K562 (cell line): Measurements from ENCODE around the gene GMNN. TPM values are rescaled to one million over a fixed set of nuclear protein-coding genes. Genes with fewer than 3 reads are reported as not detected.

Experiments used
- CSDE1 ChIP-seq, 2 experiments: fragments of 450-650 bp; IDR thresholded peaks; 2 replicates each; pipeline ENCODE4 v1.6.1; 2016; ENCODE audit warnings: mild to moderate bottlenecking in 1 of 2
- JUN ChIP-seq, 2 experiments: sonication (generic) in 1 of 2; formaldehyde crosslinking in 1 of 2; IDR thresholded peaks; 2 replicates each; pipeline versions ENCODE4 v1.6.1 to v1.8.0; 2012 to 2022; ENCODE audit warnings: borderline replicate concordance in 2 of 2, mild to moderate bottlenecking in 2 of 2, improper control_type of control experiment in 1 of 2, low read depth in 1 of 2, low read length in 1 of 2, missing genetic modification reagents in 1 of 2
- MAFG ChIP-seq: fragments of 450-650 bp; conservative IDR thresholded peaks from 2 replicates; pipeline ENCODE4 v1.6.1; 2016; ENCODE audit warnings: missing genetic modification characterization, missing compliant biosample characterization
- NFRKB ChIP-seq: fragments of 450-650 bp; IDR thresholded peaks from 2 replicates; pipeline ENCODE4 v1.6.1; 2016; ENCODE audit warnings: low read depth
- PCBP1 ChIP-seq: fragments of 200-400 bp; formaldehyde crosslinking; IDR thresholded peaks from 2 replicates; pipeline ENCODE4 v1.6.1; 2018; ENCODE audit warnings: mild to moderate bottlenecking, low read depth, low read length; ENCODE audit not compliant: poor library complexity, severe bottlenecking
- PHB2 ChIP-seq: fragments of 450-650 bp; IDR thresholded peaks from 2 replicates; pipeline ENCODE4 v1.6.1; 2017; ENCODE audit warnings: low read depth
- ZFP30 ChIP-seq: fragments of 250-450 bp; sonication (Bioruptor Pico); IDR thresholded peaks from 2 replicates; pipeline ENCODE4 v1.8.0; 2022; ENCODE audit warnings: moderate library complexity, mild to moderate bottlenecking, inconsistent platforms, borderline replicate concordance
- ZNF232 ChIP-seq: sonication (generic); formaldehyde crosslinking; IDR thresholded peaks from 2 replicates; pipeline ENCODE4 v1.8.0; 2022; ENCODE audit warnings: mild to moderate bottlenecking, missing genetic modification reagents
- ZNF280A ChIP-seq: fragments of 450-650 bp; IDR thresholded peaks from 2 replicates; pipeline ENCODE4 v1.6.1; 2018; ENCODE audit warnings: mild to moderate bottlenecking, low read depth; ENCODE audit not compliant: partially characterized antibody
- ZNF395 ChIP-seq: fragments of 200-800 bp; sonication (Bioruptor generic); IDR thresholded peaks from 2 replicates; pipeline ENCODE4 v1.6.1; 2017; ENCODE audit warnings: missing genetic modification characterization, missing compliant biosample characterization
- polyA plus RNA-seq, 8 experiments: library from polyadenylated mRNA; depleted of rRNA in 4 of 8; stranded (reverse) in 5 of 8; unstranded in 3 of 8; fragments of >200 nt; fragmentation: Nextera tagmentation in 2 of 8; fragmentation: Illumina TruSeq in 1 of 8; extraction: Ambion mirVana in 2 of 8; extraction: Trizol in 1 of 8; gene quantifications; 2 replicates each; pipeline versions ENCODE4 v1.2.1 to v1.2.3, GENCODE V29; 2011 to 2014; ENCODE audit warnings: inconsistent platforms in 1 of 8, missing spikeins in 1 of 8
- total RNA-seq, 7 experiments: library from RNA; depleted of rRNA in 6 of 7; stranded (reverse); fragments of >200 nt in 6 of 7; fragmentation: Illumina TruSeq in 2 of 7; extraction: Trizol in 2 of 7; gene quantifications; 2 replicates each; pipeline versions ENCODE4 v1.2.1 to v1.2.3, GENCODE V29; 2011 to 2021; ENCODE audit warnings: low replicate concordance in 1 of 7
- TF ChIP-seq, protein P1 (sequence below): fragments of 250-450 bp; sonication (Bioruptor Pico); IDR thresholded peaks from 2 replicates; pipeline ENCODE4 v1.4.0; 2020; ENCODE audit warnings: borderline replicate concordance
- TF ChIP-seq, protein P2 (sequence below): fragments of 450-650 bp; IDR thresholded peaks from 2 replicates; pipeline ENCODE4 v1.6.1; 2016; ENCODE audit warnings: low read depth

Gene GMNN
- total and polyA plus RNA-seq, 9 of the 15 experiments (the other 6 are each of a cell fraction or from before 2014, with no cell fraction given), result 144 to 370 (median 210) TPM

- TF ChIP-seq ZNF395 (CRISPR knock-in tag), result peak; percentile 70; the same call in 1 of the 2 replicates
- TF ChIP-seq, protein P1, sequence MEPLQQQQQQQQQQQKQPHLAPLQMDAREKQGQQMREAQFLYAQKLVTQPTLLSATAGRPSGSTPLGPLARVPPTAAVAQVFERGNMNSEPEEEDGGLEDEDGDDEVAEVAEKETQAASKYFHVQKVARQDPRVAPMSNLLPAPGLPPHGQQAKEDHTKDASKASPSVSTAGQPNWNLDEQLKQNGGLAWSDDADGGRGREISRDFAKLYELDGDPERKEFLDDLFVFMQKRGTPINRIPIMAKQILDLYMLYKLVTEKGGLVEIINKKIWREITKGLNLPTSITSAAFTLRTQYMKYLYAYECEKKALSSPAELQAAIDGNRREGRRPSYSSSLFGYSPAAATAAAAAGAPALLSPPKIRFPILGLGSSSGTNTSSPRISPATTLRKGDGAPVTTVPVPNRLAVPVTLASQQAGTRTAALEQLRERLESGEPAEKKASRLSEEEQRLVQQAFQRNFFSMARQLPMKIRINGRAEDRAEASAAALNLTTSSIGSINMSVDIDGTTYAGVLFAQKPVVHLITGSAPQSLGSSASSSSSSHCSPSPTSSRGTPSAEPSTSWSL (CRISPR knock-in tag), result no peak
- peak; percentile 42; the same call in 1 of the 2 replicates for TF ChIP-seq NFRKB
- peak; percentile 27 for TF ChIP-seq JUN (IDR thresholded peaks at IDR 0.05; ENCODE audit: borderline replicate concordance, low read depth, low read length)
- no peak for TF ChIP-seq JUN (CRISPR knock-in tag; IDR thresholded peaks at IDR 0.05; ENCODE audit: borderline replicate concordance)
- TF ChIP-seq PCBP1, result no peak
- TF ChIP-seq, protein P2, sequence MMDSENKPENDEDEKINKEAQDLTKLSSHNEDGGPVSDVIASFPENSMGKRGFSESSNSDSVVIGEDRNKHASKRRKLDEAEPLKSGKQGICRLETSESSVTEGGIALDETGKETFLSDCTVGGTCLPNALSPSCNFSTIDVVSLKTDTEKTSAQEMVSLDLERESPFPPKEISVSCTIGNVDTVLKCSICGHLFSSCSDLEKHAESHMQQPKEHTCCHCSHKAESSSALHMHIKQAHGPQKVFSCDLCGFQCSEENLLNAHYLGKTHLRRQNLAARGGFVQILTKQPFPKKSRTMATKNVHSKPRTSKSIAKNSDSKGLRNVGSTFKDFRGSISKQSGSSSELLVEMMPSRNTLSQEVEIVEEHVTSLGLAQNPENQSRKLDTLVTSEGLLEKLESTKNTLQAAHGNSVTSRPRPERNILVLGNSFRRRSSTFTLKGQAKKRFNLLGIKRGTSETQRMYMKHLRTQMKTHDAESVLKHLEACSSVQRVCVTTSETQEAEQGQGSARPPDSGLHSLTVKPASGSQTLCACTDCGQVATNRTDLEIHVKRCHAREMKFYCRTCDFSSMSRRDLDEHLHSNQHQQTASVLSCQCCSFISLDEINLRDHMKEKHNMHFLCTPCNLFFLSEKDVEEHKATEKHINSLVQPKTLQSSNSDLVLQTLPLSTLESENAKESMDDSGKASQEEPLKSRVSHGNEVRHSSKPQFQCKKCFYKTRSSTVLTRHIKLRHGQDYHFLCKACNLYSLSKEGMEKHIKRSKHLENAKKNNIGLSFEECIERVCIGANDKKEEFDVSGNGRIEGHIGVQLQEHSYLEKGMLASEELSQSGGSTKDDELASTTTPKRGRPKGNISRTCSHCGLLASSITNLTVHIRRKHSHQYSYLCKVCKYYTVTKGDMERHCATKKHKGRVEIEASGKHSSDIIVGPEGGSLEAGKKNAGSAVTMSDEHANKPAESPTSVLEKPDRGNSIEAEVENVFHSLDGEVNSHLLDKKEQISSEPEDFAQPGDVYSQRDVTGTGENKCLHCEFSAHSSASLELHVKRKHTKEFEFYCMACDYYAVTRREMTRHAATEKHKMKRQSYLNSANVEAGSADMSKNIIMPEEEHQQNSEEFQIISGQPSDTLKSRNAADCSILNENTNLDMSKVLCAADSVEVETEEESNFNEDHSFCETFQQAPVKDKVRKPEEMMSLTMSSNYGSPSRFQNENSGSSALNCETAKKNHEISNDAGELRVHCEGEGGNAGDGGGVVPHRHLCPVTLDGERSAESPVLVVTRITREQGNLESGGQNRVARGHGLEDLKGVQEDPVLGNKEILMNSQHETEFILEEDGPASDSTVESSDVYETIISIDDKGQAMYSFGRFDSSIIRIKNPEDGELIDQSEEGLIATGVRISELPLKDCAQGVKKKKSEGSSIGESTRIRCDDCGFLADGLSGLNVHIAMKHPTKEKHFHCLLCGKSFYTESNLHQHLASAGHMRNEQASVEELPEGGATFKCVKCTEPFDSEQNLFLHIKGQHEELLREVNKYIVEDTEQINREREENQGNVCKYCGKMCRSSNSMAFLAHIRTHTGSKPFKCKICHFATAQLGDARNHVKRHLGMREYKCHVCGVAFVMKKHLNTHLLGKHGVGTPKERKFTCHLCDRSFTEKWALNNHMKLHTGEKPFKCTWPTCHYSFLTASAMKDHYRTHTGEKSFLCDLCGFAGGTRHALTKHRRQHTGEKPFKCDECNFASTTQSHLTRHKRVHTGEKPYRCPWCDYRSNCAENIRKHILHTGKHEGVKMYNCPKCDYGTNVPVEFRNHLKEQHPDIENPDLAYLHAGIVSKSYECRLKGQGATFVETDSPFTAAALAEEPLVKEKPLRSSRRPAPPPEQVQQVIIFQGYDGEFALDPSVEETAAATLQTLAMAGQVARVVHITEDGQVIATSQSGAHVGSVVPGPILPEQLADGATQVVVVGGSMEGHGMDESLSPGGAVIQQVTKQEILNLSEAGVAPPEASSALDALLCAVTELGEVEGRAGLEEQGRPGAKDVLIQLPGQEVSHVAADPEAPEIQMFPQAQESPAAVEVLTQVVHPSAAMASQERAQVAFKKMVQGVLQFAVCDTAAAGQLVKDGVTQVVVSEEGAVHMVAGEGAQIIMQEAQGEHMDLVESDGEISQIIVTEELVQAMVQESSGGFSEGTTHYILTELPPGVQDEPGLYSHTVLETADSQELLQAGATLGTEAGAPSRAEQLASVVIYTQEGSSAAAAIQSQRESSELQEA, result no peak
- no peak for TF ChIP-seq ZNF280A
- no peak for TF ChIP-seq ZFP30 (CRISPR knock-in tag)
- TF ChIP-seq PHB2, result no peak
- peak; percentile 43 for TF ChIP-seq MAFG
- TF ChIP-seq CSDE1 (IDR thresholded peaks at IDR 0.05), result no peak
- no peak for TF ChIP-seq ZNF232 (CRISPR knock-in tag)
Observed at GRCh38 chr6:24743265-24743943, 31.3 kb upstream of the GMNN start (continued).
